ENCODE measurements around the gene LRFN3.
"Not testable (repeated sequence)": the region's sequence is repeated elsewhere in the genome, so short reads cannot be mapped to it uniquely, and the experiment has no call there.

The LRFN3 gene

DNA sequence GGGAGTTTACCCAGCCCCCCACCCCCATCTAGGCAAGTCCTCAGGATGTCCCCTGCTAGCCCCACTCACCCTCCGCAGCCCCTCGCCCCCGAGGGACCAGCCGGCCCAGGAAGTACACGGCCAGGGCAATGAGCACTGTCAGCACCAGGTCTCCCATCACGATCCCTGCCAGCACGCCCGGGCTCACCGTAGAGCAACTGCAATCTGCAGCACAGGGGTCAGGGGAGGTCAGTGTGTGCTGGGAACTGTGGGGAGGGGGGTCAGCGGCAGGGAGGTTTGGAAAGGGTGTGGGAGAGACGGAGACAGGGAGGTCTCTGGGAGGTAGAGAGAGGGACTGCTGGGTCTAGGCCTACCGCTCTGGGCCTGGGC, 28.8 kb upstream of the LRFN3 start:
- no peak for DNase-seq (ENCODE audit: low read depth, low spot score)

DNA sequence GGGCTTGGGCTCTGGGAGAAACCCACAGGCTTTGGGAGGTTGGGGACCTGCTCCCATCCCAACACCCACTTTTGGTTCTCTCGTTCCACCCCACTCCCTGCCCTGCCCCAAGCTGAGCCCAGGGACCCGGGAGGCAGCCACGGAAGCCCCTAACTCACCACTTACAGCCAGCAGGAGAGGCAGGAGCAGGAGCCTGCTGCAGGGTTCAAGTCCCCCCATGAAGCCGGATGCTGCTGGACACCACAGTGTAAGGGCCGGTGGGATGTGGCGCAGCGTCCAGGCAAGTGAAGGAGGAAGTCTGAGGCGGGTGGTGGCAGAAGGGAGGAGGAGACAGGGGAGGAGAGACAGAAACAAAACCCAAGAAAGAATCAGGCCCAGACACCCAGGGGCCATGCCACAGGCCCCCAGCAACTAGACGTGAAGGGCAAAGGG, 28.1 kb upstream of the LRFN3 start, which contains the start of gene TYROBP:
TSS of gene TYROBP (minus strand) at position 286 of the 432 bp plus-strand sequence. CDS start at position 219, 67 bp downstream.
- DNase-seq (ENCODE audit: low read depth, low spot score), result no peak

DNA sequence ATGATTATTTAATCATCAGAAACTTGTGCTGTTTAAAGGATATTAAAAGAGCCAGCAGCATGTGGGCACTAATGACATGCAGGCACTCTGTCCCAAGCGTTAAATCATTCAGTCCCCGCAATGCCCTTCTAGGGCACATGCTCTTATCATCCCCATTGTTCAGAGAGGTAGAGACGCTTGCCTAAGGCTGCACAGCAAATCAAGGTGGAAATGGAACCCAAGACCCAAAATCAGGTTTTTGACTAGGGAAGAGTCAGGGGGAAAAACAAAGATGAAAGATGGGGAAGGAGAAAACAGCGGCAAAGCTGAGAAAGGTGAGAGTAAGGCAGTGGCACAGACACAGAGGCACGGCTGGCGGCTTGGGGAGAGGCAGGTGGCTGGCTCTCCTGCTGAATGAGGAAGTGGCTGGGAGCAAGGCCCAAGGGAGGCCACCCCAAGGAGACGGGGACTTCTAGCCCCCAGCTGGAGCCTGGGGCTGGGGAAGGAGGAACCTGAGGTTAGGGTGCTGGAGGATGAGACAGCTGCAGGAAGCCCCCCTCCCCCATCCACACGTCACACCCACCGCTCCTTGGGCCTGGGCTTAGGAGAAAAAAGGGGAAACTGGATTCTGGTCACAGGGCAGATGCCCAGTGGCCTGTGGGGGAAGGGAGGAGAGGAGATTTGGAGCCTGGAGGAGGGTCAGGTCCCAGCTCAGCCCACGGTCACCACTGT, 27.0 kb upstream of the LRFN3 start:
- no peak for DNase-seq (ENCODE audit: low read depth, low spot score)

DNA sequence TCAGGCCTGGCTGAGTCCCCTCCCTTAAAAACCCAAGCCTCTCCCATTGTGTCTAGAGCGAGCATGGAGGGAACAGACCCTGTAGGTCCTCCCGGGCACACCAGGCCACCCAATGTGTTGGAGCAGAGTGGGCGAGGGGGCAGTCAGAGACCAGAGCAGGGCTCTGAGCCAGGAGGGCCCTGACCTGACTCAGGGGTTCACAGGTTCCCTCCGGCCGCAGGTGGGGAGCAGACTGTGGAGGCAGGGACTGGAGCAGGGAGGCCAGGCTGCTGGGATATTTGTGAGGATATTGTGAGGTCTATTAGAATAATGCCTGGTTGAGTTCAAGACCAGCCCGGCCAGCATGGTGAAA, 26.5 kb upstream of the LRFN3 start:
- DNase-seq (ENCODE audit: low read depth, low spot score), result no peak

DNA sequence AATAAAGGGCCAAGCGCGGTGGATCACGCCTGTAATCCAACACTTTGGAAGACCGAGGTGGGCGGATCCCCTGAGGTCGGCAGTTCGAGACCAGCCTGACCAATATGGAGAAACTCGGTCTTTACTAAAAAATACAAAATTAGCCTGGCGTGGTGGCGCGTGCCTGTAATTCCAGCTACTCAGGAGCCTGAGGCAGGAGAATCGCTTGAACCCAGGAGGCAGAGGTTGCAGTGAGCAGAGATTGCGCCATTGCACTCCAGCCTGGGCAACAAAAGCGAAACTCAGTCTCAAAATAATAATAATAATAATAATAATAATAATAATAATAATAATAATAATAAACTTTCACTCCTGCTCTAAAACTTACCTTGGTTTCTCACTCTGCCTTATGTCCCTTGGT, 25.8 kb upstream of the LRFN3 start:
- not testable (repeated sequence) for DNase-seq (ENCODE audit: low read depth, low spot score)

DNA sequence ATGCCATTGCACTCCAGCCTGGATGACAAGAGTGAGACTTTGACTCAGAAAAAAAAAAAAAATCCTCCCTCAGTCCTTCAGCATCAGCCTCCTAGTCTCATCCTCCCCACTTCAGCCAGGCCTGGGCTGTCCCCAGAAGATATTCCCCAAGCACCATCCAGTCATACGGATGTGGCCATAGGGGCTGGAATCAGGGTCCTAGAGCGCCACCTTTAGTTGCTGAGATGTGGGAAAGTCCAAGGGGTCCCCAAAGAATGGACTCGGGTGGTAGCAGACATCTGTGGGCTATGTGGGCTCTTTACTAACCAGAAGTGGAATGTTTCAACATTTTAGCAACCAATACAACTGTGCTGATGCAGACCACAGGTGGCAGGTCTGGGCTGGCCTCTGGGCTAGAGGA, 25.0 kb upstream of the LRFN3 start:
- no peak for DNase-seq (ENCODE audit: low read depth, low spot score)

DNA sequence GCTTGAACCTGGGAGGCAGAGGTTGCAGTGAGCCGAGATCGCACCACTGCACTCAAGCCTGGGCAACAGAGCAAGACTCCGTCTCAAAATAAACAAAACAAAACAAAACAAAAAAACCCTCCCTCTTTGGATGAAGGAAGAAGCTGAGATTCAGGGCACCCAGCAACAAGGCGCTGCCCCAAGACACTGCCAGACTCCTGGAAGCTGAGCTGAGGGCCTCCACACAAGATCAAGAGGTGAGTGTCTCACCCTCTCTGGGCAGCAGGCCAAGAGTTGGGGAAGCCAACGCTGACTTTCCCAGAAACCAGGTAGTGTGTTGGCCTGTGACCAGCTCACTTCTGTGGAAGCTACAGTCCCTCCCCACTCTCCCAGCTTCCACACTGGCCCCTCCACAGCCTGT, 24.4 kb upstream of the LRFN3 start:
- no peak for DNase-seq (ENCODE audit: low read depth, low spot score)

DNA sequence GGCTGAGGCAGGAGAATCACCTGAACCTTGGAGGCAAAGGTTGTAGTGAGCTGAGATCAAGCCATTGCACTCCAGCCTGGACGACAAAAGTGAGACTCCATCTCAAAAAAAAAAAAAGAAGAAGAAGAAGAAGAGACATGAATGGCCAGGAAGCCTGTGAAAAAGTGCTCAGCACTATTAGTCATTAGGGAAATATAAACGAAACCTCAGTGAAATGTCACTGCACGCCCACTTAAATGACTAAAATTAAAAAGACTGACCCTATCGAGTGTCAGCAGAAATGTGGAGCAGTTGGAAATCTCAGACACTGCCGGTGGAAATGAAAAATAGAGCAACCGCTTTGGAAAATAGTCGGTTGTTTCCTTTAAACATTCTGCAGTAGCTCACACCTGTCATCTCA, 22.6 kb upstream of the LRFN3 start:
- no peak for DNase-seq (ENCODE audit: low read depth, low spot score)

DNA sequence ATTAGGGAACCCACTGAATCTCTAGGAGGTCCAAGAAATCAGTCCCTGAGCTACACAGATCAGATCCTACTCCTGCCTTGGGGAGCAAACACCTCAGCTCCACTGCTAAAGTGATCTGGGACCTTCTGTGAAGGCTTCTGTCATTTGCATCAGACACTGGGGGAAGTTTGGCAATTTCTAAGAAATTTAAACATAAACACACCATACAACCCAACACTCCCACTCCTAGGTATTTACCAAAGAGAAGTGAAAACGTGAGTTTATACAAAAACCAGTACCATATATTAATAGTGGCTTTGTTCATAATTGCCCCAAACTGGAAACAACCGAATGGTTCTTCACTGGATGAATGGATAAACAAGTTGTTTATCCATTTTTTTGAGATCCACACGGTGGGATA, 20.7 kb upstream of the LRFN3 start:
- DNase-seq (ENCODE audit: low read depth, low spot score), result no peak

DNA sequence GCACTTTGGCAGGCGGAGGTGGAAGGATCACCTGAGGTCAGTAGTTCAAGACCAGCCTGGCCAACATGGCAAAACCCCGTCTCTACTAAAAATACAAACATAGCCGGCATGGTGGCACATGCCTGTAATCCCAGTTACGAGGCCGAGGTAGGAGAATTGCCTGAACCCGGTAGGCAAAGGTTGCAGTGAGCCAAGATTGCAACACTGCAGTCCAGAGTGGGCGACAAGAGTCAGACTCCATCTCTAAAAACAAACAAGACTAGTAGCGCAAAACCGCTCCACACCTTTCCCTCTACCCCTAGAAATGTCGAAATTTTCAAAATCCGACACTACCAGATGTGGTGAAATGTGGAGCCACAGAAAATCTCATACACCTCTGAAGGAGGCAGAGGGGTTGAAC, 16.9 kb upstream of the LRFN3 start:
- no peak for DNase-seq (ENCODE audit: low read depth, low spot score)

DNA sequence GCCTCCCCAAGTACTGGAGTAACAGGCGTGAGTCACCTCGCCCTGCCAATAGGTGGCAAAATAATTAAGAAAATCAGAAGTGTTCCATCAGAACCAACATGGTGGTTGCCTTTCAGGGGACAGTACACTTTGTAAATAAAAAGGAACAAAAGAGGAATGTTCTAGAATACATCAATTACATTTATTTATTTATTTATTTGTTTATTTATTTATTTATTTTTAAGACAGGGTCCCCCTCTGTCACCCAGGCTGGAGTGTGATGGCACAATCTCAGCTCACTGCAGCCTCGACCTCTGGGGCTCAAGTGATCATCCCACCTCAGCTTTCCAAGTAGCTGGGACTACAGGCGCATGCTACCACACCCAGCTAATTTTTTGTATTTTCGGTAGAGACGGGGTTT, 15.2 kb upstream of the LRFN3 start:
- no peak for DNase-seq (ENCODE audit: low read depth, low spot score)

DNA sequence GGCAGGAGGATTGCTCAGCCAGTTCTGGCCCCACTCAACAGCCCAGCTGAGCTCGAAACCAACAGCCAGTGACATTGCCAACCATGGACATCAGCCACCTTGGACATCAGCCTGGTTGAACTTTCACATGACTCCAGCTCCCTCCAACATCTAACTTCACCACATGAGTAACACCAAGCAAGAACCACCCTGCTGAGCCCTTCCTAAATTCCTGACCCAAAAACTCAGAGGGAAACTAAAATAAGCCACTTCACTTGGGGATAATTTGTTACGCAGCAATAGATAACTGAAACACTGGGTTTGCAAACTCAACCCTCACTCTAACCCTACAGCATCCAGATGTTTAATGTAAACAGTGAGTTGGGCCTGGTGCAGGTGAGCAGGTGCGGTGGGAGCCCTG, 10.7 kb upstream of the LRFN3 start:
- no peak for DNase-seq (ENCODE audit: low read depth, low spot score)

DNA sequence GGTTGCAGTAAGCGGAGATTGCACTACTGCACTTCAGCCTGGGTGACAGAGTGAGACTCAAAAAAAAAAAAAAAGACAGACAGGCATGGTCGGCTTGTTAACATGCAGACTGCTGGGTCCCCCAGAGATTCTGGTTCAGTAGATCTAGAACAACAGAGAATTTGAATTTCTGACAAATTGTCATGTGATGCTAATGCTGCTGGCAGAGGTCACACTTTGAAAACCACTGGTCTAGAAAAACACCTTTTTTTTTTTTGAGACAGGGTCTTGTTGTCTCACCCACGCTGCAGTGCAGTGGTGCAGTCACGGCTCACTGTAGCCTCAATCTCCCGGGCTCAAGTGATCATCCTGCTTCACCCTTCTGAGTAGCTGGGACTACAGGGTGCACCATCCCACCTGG, 7.7 kb upstream of the LRFN3 start:
- no peak for DNase-seq (ENCODE audit: low read depth, low spot score)

DNA sequence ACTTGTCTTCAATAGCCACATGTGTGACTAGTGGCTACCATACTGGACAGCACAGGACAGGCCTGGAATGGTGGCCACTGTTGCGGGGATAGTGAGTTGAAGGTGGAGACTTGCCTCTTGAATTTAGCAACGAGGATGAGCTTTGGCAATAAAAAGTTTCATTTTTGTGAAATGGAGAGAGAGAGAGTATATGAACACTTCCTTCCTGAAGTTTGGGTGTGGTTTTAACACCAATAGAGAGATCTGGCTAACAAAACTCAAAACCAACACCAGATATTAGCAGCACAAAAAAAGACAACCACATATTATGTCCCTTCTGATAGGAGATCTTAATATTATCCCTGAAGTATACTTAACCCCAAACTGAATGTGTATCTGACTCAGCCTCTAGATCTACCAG, 6.3 kb upstream of the LRFN3 start:
- no peak for DNase-seq (ENCODE audit: low read depth, low spot score)

DNA sequence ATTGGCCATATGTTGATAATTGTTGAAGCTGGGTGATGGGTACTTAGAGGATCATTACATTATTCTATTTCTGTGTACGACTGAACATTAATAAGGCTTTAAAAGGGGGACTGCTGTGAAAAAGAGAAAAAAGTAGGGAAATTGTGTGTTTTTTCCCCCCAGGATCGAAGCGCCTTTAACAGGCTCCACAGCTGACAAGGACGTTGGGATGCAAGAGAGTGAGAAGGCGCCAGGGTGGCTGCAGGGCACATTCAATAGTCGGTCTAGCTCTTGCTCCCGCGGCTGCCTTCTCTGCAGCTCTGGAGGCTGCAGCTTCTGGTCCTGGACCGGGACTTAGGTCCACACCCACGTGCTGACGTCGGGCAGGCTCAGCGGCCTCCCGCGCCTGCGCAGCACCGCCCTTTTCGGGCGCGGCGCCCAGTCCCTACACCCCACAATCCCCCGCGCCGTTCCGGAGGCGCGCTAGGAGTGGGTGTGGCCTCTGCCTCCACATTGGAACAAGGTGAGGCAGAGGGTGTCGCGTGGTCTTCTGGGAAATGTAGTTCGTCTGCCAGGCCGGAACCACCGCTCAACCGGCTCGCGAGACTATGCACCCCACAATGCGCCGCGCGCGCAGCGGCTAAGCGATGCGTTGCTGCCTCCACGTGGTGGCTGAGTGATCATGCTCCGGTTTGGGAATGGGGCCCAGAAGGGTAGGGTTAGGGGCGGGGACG, 4.9 kb upstream of the LRFN3 start:
- peak; percentile 99 for DNase-seq (ENCODE audit: low read depth, low spot score)

DNA sequence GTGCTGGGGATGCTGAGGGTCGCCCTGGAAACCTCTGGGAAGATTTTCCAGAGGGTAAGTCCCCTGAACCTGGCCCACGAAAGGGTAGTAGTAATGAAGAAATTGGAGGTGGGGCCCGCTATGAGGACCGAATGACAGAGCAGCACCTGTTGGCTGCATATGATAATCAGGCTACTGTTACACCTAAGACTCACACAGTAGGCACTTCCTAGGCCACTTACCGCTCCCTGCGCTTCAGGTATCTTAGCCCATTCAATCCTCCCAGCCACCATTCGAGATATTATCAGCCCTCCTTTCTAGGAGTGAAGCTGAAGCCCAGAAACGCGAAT, 4.3 kb upstream of the LRFN3 start:
- DNase-seq (ENCODE audit: low read depth, low spot score), result no peak

DNA sequence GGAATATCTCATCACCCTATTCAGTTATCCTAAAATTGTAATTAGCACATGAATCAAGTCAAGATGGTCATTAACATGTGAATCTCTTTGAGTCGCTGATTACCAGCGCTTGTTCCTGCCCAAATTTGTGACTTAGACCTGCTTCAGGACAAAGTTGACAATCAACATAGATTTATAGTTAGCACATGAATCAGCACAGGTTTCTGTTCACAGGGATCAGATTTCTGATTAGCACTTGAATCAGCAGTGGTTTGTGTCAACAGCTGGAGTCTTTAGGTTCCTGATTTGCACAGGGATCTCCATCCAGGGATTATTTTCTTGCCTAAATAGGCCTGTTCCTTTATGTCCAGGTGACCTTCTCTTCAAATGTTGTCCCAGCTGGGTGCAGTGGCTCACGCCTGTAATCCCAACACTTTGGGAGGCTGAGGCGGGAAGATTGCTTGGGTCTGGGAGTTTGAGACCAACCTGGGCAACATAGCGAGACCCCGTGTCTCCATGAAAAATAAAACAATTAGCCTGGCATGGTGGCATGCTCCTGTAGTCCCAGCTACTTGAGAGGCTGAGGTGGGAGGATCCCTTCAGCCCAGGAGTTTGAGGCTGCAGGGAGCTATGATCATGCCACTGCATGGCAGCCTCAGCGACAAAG, 3.8 kb upstream of the LRFN3 start:
- no peak for DNase-seq (ENCODE audit: low read depth, low spot score)

DNA sequence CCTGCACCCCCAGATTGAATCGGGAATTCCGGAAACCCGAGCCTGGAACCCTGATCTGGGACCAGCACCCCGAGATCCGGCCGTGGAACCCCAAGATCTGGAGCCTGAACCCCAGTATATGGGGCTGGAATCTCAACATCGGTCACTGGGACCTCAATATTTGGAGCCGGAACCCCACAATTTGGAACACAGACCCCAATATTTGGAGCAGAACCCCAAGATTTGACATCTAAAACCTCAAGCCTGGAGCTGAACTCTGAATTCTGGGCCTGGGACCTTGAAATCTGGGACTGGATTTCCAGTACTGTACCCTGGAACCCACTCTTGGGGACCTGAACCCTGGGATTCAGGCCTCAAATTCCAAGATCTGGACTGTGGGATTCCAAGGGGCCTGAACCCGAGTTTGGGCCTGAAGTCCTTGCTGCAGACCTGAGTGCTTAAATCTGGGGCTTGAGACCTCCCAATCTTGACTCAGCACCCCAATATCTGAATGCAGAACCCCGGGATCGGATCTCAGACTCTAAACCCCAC, 629 bp downstream of the LRFN3 start:
- no peak for DNase-seq (ENCODE audit: low read depth, low spot score)

DNA sequence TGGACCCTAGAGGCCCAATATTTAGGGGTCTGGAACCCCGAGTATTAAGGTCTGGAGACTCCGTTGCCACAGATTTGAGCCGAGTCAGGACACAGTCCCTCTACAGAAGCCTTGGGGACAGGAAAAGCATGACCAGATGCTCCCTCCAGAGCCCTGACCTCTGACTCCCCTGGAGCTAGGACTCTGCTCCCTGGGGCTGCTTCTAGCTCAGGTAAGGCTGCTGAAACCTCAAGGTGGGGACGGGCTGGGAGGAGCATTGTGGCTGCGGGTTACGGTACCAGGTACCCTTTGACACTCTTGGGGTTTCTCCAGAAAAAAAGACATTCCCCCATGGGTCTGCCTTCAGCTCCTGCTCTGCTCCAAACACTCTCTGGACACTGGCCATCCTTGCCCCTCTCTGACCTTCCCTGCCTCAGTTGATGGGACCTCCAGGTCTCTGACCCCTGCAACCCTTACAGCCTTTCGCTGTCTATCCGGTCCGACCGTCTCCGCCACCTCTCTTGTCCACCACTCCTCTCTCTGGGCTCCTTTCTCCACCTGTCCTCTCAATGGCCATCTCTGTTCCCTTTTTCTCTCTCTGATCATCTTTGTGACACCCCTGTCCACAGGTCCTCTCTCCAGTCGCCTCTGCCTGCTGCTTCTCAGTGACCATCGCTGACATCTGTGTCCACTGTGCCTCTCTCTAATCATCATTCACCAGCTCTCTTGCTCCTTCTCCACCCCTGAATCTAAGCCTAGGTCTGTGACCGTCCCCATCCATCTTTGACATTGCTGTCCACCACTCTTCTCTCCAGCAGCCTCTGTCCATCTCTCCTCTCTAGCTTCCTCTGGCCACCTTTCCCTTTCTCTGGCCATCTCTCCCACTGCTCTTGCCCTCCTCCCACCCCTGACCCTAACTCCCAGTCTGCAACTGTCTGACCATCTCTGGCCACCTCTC, 1.4 kb downstream of the LRFN3 start:
- DNase-seq (ENCODE audit: low read depth, low spot score), result no peak

DNA sequence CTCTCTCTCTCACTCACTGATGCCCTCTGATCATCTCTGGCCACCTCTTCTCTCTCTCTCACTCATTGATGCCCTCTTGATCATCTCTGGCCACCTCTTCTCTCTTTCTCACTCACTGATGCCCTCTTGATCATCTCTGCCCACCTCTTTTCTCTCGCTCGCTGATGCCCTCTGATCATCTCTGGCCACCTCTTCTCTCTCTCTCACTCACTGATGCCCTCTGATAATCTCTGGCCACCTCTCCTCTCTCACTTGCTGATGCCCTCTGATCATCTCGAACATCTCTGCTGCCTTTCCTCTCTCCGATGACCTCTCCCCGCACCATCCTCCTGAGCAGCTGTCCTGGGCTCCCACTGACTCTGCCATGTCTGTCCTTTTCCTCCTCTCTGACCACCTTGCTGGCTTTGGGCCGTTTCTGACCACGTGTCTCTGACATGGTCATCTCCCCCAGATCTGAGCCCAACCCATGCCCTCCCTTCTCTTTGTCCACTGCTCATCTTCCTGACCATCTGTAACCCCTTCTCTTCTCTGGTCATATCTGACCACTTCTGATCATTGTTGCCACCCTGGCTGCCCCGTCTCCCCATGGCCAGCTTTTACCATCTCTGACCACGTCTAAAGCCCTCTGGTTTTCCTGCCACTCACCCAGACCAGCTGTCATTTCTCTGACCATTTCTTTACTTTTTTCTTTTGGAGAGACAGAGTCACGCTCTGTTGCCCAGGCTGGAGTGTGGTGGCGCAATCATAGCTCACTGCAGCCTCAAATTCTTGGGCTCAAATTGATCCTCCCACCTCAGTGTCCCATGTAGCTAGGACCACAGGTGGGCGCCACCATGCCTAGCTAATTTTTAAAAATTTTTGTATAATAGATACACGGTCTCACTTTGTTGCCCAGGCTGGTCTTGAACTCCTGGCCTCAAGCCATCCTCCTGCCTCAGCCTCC, 2.4 kb downstream of the LRFN3 start:
- DNase-seq (ENCODE audit: low read depth, low spot score), result no peak
